NK-92 treated with Interleukin-12 subunit alpha and Interleukin-12 subunit beta, amount 100 ng/mL, for 24 hours (cell line): Measurements from ENCODE around the gene RNF20.

Experiments used
- DNase-seq: peaks from one replicate; lab custom pipeline; 2025; lab: John Stamatoyannopoulos, UW

The RNF20 gene

GRCh38 chr9:101590901-101591300 is 57.2 kb downstream of the RNF20 start:
- DNase-seq, result no peak

GRCh38 chr9:101591787-101592446 is 58.3 kb downstream of the RNF20 start:
- no peak for DNase-seq

- DNase-seq, result no peak
These were observed 59.1 kb downstream of the RNF20 start for GRCh38 chr9:101592788-101593187.

GRCh38 chr9:101593345-101593744 is 59.7 kb downstream of the RNF20 start:
- DNase-seq, result no peak

GRCh38 chr9:101594796-101595195 is 61.1 kb downstream of the RNF20 start, which contains the start of gene PPP3R2:
TSS of gene PPP3R2 (minus strand) at chr9:101594969. CDS start at chr9:101594921, 48 bp downstream.
- DNase-seq, result no peak

GRCh38 chr9:101601904-101602765 is 68.5 kb downstream of the RNF20 start:
- DNase-seq, result no peak

GRCh38 chr9:101604296-101604695 is 70.6 kb downstream of the RNF20 start:
- DNase-seq, result no peak

GRCh38 chr9:101605547-101605946 is 71.9 kb downstream of the RNF20 start:
- DNase-seq, result no peak
